ENCODE data around the gene MYL7. TPM values are rescaled to one million over a fixed set of nuclear protein-coding genes. Genes with fewer than 3 reads are reported as not detected.

Gene MYL7
- polyA plus RNA-seq, 2 of the 4 experiments (the other 2 are of a cell fraction) = not detected

DNA sequence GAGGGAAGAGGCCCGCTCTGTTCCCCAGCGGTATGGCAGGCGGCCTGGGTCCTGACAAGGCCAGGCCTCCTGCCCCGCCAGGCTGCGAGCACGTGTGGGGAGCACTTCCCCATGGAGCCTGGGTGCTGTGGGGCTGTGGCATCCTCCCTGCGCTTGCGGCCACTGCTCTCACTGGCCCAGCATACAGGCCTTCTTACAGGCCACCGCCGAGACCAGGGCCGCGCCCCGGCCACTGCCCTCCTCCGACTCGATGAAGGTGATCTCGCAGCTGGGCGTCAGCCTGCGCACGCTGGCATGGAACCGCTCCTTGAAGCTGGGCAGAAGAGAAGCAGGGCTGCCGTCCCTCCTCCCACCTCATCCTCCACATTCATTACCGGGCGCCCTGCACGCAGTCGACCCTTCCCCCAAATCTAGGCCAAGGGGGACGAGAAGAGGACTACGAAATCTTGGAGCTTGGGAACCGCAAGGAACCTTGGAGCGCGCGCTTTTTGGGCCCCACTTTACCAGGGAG, 3.9 kb upstream of the MYL7 start:
- TF ChIP-seq POLR2A (IDR thresholded peaks at IDR 0.05; ENCODE audit: low read length) = no peak
- no peak for TF ChIP-seq EHMT2 (IDR thresholded peaks at IDR 0.05; ENCODE audit: low read depth)
- TF ChIP-seq, protein P1, sequence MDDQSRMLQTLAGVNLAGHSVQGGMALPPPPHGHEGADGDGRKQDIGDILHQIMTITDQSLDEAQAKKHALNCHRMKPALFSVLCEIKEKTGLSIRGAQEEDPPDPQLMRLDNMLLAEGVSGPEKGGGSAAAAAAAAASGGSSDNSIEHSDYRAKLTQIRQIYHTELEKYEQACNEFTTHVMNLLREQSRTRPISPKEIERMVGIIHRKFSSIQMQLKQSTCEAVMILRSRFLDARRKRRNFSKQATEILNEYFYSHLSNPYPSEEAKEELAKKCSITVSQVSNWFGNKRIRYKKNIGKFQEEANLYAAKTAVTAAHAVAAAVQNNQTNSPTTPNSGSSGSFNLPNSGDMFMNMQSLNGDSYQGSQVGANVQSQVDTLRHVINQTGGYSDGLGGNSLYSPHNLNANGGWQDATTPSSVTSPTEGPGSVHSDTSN (IDR thresholded peaks at IDR 0.05) = no peak
- no peak for TF ChIP-seq HOXA7 (CRISPR knock-in tag; IDR thresholded peaks at IDR 0.05)
- TF ChIP-seq MAX (IDR thresholded peaks at IDR 0.05) = no peak
- ATAC-seq (no peak), FAIRE-seq (no peak), DNase-seq (ENCODE audit: low read depth in 1 of 2, low spot score in 1 of 2) (no peak)
- Histone ChIP-seq H3K9me3 (no peaks in the 10 kb centered on the region), H3K4me2 (no peak overlapping the region), H3K27ac (no peak overlapping the region), H3K4me3 (no peak overlapping the region), H3K4me1 (no peaks in the 10 kb centered on the region)
- POLR2A ChIA-PET = no interaction called here
- CTCF ChIA-PET = interaction anchor here (0.6 kb wide), 1 partner anchor 68 kb away, joined by 3 read pairs; no protein-coding TSS in a partner anchor
- WGBS (ENCODE audit: missing lambda C conversion rate) = 86% methylated on average over 23 of the region's 31 CpGs

GRCh38 chr7:44144426-44144967, 3.4 kb upstream of the MYL7 start:
- FAIRE-seq (no peak), ATAC-seq (no peak), DNase-seq (ENCODE audit: low read depth in 1 of 2, low spot score in 1 of 2) (no peak)
- POLR2A ChIA-PET = no interaction called here
- CTCF ChIA-PET = interaction anchor here (1.0 kb wide), 1 partner anchor 10 kb away, joined by 3 read pairs; no protein-coding TSS in a partner anchor
- Histone ChIP-seq H3K4me1 (no peaks in the 10 kb centered on the region), H3K4me2 (no peak overlapping the region), H3K27ac (no peak overlapping the region), H3K9me3 (no peaks in the 10 kb centered on the region), H3K4me3 (no peak overlapping the region)
- no peak for TF ChIP-seq EP300 (IDR thresholded peaks at IDR 0.05)
- TF ChIP-seq, protein P1 (IDR thresholded peaks at IDR 0.05) = no peak
- TF ChIP-seq JUN (IDR thresholded peaks at IDR 0.05) = no peak
- no peak for TF ChIP-seq CBX8 (IDR thresholded peaks at IDR 0.05)
- TF ChIP-seq KDM5A (IDR thresholded peaks at IDR 0.05) = no peak
- no peak for TF ChIP-seq EHF (CRISPR knock-in tag; IDR thresholded peaks at IDR 0.05)
- TF ChIP-seq RAD21 (conservative IDR thresholded peaks at IDR 0.05 in 1 of 2, IDR thresholded peaks at IDR 0.05 in 1 of 2) = no peak
- TF ChIP-seq FOSB (CRISPR knock-in tag; IDR thresholded peaks at IDR 0.05) = no peak
- TF ChIP-seq GATA3 (IDR thresholded peaks at IDR 0.05; ENCODE audit: borderline replicate concordance) = no peak
- no peak for TF ChIP-seq CHD4 (IDR thresholded peaks at IDR 0.05; ENCODE audit: borderline replicate concordance)
- TF ChIP-seq HES2 (IDR thresholded peaks at IDR 0.05) = no peak
- TF ChIP-seq NFE2L2 (conservative IDR thresholded peaks at IDR 0.05; ENCODE audit: low read length) = no peak
- TF ChIP-seq HOXB13 (CRISPR knock-in tag; IDR thresholded peaks at IDR 0.05; ENCODE audit: low read depth) = no peak
- TF ChIP-seq MYC (IDR thresholded peaks at IDR 0.05; ENCODE audit: borderline replicate concordance, low read length) = no peak
- no peak for TF ChIP-seq CHD2 (IDR thresholded peaks at IDR 0.05; ENCODE audit: low read length, partially characterized antibody)
- WGBS (ENCODE audit: missing lambda C conversion rate) = 87% methylated on average over 5 of the region's 6 CpGs

DNA sequence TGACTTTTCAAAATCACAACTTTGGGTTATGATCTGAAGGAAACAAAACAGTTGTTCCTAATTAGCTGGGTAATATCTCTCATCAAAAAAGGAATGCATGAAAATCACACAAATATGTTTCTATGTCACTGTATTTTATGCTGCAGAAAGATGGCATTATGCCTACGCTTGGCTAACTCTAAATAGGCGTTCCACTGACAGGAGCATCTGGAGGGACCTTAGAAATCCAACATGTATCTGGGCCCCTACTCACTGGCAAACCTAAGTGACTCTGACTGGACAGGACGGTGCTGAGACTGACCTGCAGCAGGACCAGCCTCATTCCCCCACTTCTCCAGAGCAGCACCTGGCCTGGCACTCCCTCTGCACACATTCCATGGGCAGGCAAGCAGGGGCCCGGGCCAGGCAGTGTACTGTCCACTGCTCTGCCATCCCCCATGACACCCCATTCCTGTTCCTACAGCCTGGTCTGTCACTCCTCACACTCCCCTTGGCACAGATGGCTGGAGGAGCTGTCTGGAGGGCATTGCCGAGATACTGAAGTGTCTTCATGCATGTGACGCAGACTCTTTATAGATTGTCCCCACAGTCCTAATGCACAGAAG, 2.6 kb upstream of the MYL7 start:
- H3K4me1 ChIP-seq = no peaks in the 10 kb centered on the region
- no peak for ATAC-seq
- no peak overlapping the region for H3K27ac ChIP-seq
- WGBS (ENCODE audit: missing lambda C conversion rate) = 69% methylated on average over 6 of the region's 6 CpGs
- no peak overlapping the region for H3K4me2 ChIP-seq
- no peak overlapping the region for H3K4me3 ChIP-seq
- POLR2A ChIA-PET = no interaction called here
- CTCF ChIA-PET = interaction anchor here (1.0 kb wide), 1 partner anchor 11 kb away, joined by 3 read pairs; no protein-coding TSS in a partner anchor
- no peak for FAIRE-seq
- DNase-seq (ENCODE audit: low read depth in 1 of 2, low spot score in 1 of 2) = no peak
- H3K9me3 ChIP-seq = no peaks in the 10 kb centered on the region
- TF ChIP-seq, protein P2, sequence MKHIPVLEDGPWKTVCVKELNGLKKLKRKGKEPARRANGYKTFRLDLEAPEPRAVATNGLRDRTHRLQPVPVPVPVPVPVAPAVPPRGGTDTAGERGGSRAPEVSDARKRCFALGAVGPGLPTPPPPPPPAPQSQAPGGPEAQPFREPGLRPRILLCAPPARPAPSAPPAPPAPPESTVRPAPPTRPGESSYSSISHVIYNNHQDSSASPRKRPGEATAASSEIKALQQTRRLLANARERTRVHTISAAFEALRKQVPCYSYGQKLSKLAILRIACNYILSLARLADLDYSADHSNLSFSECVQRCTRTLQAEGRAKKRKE (CRISPR knock-in tag; IDR thresholded peaks at IDR 0.05; ENCODE audit: low read depth) = no peak
- TF ChIP-seq PHF8 (IDR thresholded peaks at IDR 0.05; ENCODE audit: borderline replicate concordance, low read depth) (no peak), CBX2 (IDR thresholded peaks at IDR 0.05; ENCODE audit: borderline replicate concordance, low read depth) (no peak), SREBF2 (IDR thresholded peaks at IDR 0.05) (no peak), HOXA7 (CRISPR knock-in tag; IDR thresholded peaks at IDR 0.05) (no peak), BHLHE40 (IDR thresholded peaks at IDR 0.05; ENCODE audit: low read depth, low read length) (no peak), FOSL2 (IDR thresholded peaks at IDR 0.05) (no peak), FOSL2 (CRISPR knock-in tag; IDR thresholded peaks at IDR 0.05) (no peak)
- TF ChIP-seq, protein P3, sequence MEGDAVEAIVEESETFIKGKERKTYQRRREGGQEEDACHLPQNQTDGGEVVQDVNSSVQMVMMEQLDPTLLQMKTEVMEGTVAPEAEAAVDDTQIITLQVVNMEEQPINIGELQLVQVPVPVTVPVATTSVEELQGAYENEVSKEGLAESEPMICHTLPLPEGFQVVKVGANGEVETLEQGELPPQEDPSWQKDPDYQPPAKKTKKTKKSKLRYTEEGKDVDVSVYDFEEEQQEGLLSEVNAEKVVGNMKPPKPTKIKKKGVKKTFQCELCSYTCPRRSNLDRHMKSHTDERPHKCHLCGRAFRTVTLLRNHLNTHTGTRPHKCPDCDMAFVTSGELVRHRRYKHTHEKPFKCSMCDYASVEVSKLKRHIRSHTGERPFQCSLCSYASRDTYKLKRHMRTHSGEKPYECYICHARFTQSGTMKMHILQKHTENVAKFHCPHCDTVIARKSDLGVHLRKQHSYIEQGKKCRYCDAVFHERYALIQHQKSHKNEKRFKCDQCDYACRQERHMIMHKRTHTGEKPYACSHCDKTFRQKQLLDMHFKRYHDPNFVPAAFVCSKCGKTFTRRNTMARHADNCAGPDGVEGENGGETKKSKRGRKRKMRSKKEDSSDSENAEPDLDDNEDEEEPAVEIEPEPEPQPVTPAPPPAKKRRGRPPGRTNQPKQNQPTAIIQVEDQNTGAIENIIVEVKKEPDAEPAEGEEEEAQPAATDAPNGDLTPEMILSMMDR (IDR thresholded peaks at IDR 0.05) = no peak
- TF ChIP-seq, protein P4, sequence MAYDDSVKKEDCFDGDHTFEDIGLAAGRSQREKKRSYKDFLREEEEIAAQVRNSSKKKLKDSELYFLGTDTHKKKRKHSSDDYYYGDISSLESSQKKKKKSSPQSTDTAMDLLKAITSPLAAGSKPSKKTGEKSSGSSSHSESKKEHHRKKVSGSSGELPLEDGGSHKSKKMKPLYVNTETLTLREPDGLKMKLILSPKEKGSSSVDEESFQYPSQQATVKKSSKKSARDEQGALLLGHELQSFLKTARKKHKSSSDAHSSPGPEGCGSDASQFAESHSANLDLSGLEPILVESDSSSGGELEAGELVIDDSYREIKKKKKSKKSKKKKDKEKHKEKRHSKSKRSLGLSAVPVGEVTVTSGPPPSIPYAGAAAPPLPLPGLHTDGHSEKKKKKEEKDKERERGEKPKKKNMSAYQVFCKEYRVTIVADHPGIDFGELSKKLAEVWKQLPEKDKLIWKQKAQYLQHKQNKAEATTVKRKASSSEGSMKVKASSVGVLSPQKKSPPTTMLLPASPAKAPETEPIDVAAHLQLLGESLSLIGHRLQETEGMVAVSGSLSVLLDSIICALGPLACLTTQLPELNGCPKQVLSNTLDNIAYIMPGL (CRISPR knock-in tag; IDR thresholded peaks at IDR 0.05; ENCODE audit: borderline replicate concordance) = no peak
